Effector memory CD4-positive, alpha-beta T cell (primary cell): ENCODE measurements around the gene MGME1.
"Not testable (repeated sequence)": the region's sequence is repeated elsewhere in the genome, so short reads cannot be mapped to it uniquely, and the experiment has no call there.

Experiments used
- DNase-seq, 3 donors: peaks; one replicate each; pipeline ENCODE4 v3.0.0-alpha.2; 2020
- H3K27ac ChIP-seq: 2 replicates; pipeline ENCODE4 v1.7.0; 2013; ENCODE audit warnings: mild to moderate bottlenecking, low read length, moderate library complexity; ENCODE audit not compliant: insufficient read depth, poor library complexity, severe bottlenecking
- H3K27me3 ChIP-seq: replicated peaks from 2 replicates; pipeline ENCODE4 v1.7.0; 2013; ENCODE audit warnings: mild to moderate bottlenecking, low read length; ENCODE audit not compliant: insufficient read depth, control insufficient read depth, poor library complexity, severe bottlenecking
- H3K36me3 ChIP-seq: 2 replicates; pipeline ENCODE4 v1.7.0; 2013; ENCODE audit warnings: mild to moderate bottlenecking, low read length, moderate library complexity; ENCODE audit not compliant: control insufficient read depth, insufficient read depth
- H3K4me1 ChIP-seq: 2 replicates; pipeline ENCODE4 v1.7.0; 2013; ENCODE audit warnings: low read length, mild to moderate bottlenecking; ENCODE audit not compliant: control insufficient read depth, insufficient read depth, poor library complexity, severe bottlenecking
- H3K4me3 ChIP-seq: 2 replicates; pipeline ENCODE4 v1.7.0; 2013; ENCODE audit warnings: low read length, low read depth, mild to moderate bottlenecking; ENCODE audit not compliant: insufficient read depth, poor library complexity, severe bottlenecking
- H3K9me3 ChIP-seq: 2 replicates; pipeline ENCODE4 v1.7.0; 2013; ENCODE audit warnings: mild to moderate bottlenecking, low read length, moderate library complexity; ENCODE audit not compliant: control insufficient read depth

Gene MGME1

GRCh38 chr20:17959257-17959627 lies 9.6 kb upstream of the MGME1 start:
- no peak overlapping the region for H3K27ac ChIP-seq
- peaks cover 24% of the 10 kb centered on the region for H3K36me3 ChIP-seq
- peaks cover 27% of the 10 kb centered on the region for H3K4me1 ChIP-seq
- H3K9me3 ChIP-seq, result no peaks in the 10 kb centered on the region
- H3K27me3 ChIP-seq, result no peaks in the 10 kb centered on the region
- peak overlapping the region; percentile 2 for H3K4me3 ChIP-seq
- DNase-seq, result no peak

- H3K4me3 ChIP-seq, H3K27ac ChIP-seq: not testable (repeated sequence)
- H3K4me1 ChIP-seq, result peaks cover 39% of the 10 kb centered on the region
Observed at GRCh38 chr20:17960400-17960885, 8.4 kb upstream of the MGME1 start.

GRCh38 chr20:17960927-17961586 lies 7.8 kb upstream of the MGME1 start:
- no peak for DNase-seq
- Histone ChIP-seq H3K27ac (no peak overlapping the region), H3K36me3 (peaks cover 7% of the 10 kb centered on the region), H3K9me3 (no peaks in the 10 kb centered on the region), H3K27me3 (no peaks in the 10 kb centered on the region), H3K4me3 (no peak overlapping the region), H3K4me1 (peaks cover 45% of the 10 kb centered on the region)

More at GRCh38 chr20:17960400-17960885, 8.4 kb upstream of the MGME1 start:
- not testable (repeated sequence) for H3K27me3 ChIP-seq, DNase-seq, H3K9me3 ChIP-seq
- peaks cover 13% of the 10 kb centered on the region for H3K36me3 ChIP-seq

DNA sequence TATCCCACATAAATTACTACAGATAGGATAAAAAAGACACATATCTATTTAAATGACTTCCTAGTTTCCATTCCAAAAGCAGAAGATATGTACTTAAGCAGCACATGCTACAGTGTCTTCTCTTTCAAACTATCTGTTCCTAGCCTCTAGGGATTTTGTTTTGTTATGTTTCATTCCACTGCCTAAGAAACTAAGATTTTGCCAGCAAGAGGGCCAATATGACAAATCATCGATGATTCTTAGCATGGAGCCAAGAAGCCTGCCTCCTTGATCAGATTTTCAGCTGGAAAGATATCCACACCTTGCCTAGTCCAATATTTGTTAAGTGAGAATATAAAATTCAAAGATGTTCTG lies 7.3 kb upstream of the MGME1 start:
- H3K27ac ChIP-seq, result no peak overlapping the region
- no peaks in the 10 kb centered on the region for H3K9me3 ChIP-seq
- no peak overlapping the region for H3K4me3 ChIP-seq
- no peak for DNase-seq
- no peaks in the 10 kb centered on the region for H3K27me3 ChIP-seq
- H3K36me3 ChIP-seq, result peaks cover 4% of the 10 kb centered on the region
- H3K4me1 ChIP-seq, result peaks cover 45% of the 10 kb centered on the region

GRCh38 chr20:17963114-17963897 lies 5.5 kb upstream of the MGME1 start:
- Histone ChIP-seq H3K27ac (no peak overlapping the region), H3K36me3 (no peaks in the 10 kb centered on the region), H3K9me3 (no peaks in the 10 kb centered on the region), H3K4me1 (peaks cover 45% of the 10 kb centered on the region), H3K27me3 (no peaks in the 10 kb centered on the region), H3K4me3 (peak overlapping the region; percentile 4)
- no peak for DNase-seq

DNA sequence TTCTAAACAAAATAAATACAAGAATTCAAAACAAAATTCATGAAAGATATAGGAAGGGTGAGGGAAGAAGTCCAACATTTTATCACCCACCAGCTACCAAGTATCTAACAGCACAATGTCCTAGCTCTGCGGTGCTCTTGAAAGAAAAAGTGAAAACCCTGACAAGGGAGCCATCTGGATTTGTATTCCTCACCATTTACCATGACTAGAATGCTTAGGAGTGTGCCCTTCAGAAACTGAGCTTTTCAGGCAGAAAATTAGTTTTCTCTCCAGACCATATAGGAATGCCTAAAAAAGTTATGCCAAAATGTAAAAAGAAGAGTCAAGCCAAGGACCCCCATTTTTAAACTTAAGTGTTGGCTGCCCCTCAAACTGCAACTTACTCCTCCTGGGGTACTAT lies 4.7 kb upstream of the MGME1 start:
- Histone ChIP-seq H3K4me1 (peaks cover 42% of the 10 kb centered on the region), H3K4me3 (no peak overlapping the region), H3K27ac (no peak overlapping the region), H3K36me3 (no peaks in the 10 kb centered on the region), H3K9me3 (no peaks in the 10 kb centered on the region), H3K27me3 (no peaks in the 10 kb centered on the region)
- DNase-seq, result no peak

- Histone ChIP-seq H3K27ac (peak overlapping the region; percentile 95), H3K9me3 (no peaks in the 10 kb centered on the region), H3K4me3 (peak overlapping the region; percentile 19), H3K36me3 (no peaks in the 10 kb centered on the region), H3K27me3 (no peaks in the 10 kb centered on the region), H3K4me1 (peaks cover 36% of the 10 kb centered on the region)
- no peak for DNase-seq
Observed at GRCh38 chr20:17964632-17965031, 4.2 kb upstream of the MGME1 start.

GRCh38 chr20:17965042-17965697 lies 3.6 kb upstream of the MGME1 start:
- Histone ChIP-seq H3K4me1 (peaks cover 38% of the 10 kb centered on the region), H3K9me3 (no peaks in the 10 kb centered on the region), H3K4me3 (peak overlapping the region; percentile 90), H3K36me3 (no peaks in the 10 kb centered on the region), H3K27ac (peak overlapping the region; percentile 95), H3K27me3 (no peaks in the 10 kb centered on the region)
- DNase-seq, result no peak

DNA sequence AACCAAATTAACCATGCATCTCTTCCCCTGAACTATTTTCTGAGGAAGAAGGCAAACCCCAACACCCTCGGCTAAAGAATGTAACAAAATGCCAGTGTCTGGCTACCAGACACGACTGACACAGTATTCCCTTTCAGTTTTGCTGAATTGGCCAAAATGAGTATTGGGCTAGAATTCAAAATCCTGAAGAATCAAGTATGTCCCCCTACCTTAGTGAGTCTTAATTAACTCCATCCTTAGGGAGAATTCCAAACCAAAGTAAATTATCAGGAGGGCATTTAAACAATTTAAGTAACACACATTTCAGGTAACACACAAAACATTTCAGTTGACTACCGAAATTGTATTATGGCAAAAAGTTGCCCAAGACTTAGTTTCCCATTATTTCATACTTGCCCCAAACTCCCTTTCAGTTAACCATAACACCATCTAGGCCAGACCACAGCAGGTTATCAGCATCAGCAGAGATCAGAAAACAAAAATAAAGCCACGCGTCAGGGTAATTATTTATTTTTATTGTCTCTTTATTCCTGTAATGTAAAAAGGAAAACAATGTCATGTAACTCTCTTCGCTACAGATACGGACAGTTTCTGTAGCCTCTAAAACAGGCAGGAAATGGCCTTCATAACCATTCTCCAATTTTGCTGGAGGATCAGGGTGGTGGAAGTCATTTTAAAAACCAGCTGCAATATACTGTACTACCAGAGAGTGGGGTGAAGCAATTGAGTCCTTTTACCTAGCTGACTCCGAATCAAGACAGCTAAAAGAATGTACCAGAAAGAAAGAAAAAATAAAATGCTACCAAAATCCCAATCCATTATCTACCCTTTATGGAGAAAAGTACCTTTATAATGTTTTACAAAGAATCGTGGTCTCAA lies 2.1 kb upstream of the MGME1 start:
- no peaks in the 10 kb centered on the region for H3K9me3 ChIP-seq
- H3K4me1 ChIP-seq, result peaks cover 50% of the 10 kb centered on the region
- DNase-seq, result no peak
- H3K27me3 ChIP-seq, result no peaks in the 10 kb centered on the region
- H3K4me3 ChIP-seq, result peak overlapping the region; percentile 90
- no peaks in the 10 kb centered on the region for H3K36me3 ChIP-seq
- peak overlapping the region; percentile 95 for H3K27ac ChIP-seq
